ENCODE data around the gene PRRT3. TPM values are rescaled to one million over a fixed set of nuclear protein-coding genes. Genes with fewer than 3 reads are reported as not detected.
A peak's percentile ranks its signal among the peaks of the same experiment; 100 is the strongest.

PRRT3 gene
- total and polyA plus RNA-seq, 2 of the 4 experiments (the other 2 are of a cell fraction): 0.72 to 4.2 TPM

DNA sequence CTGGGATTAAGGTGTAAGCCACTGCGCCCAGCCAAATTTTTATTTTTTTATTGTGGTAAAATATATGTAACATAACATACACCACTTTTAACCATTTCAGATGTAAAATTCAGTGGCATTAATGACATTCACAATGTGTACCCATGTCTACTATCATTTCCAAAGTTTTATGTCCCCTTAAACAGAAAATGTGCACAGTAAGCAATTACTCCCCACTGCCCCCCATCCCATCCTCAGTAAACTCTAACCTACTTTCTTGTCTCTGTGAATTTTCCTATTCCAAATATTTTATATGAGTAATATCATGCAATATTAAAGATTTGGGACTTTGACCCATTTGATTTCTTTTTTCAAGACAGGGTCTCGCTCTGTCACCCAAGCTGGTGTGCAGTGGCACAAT is 14.6 kb upstream of the PRRT3 start:
- Histone ChIP-seq H3K4me3 (ENCODE audit: insufficient read depth, low read depth, low read length) (no peak overlapping the region), H2BK5ac (ENCODE audit: low read depth, low read length, poor library complexity, severe bottlenecking) (no peak overlapping the region), H3K4ac (ENCODE audit: low read depth, low read length) (no peak overlapping the region), H2BK20ac (ENCODE audit: low read depth, low read length) (no peak overlapping the region), H3K18ac (ENCODE audit: low read depth, low read length) (no peak overlapping the region), H2AFZ (replicated peaks; ENCODE audit: low read length, poor library complexity) (no peak overlapping the region), H3K36me3 (ENCODE audit: control insufficient read depth, insufficient read depth, low read length) (peaks cover 24% of the 10 kb centered on the region), H2AK9ac (replicated peaks; ENCODE audit: low read depth, low read length, poor library complexity) (no peak overlapping the region), H3K4me2 (ENCODE audit: low read depth, low read length) (no peak overlapping the region), H3K9me1 (ENCODE audit: insufficient read depth, low read length) (peaks cover 11% of the 10 kb centered on the region), H3K23ac (ENCODE audit: low read depth, low read length) (no peak overlapping the region), H2BK15ac (ENCODE audit: low read depth, low read length) (no peak overlapping the region), H3K4me1 (ENCODE audit: control insufficient read depth, insufficient read depth, low read length) (peaks cover 10% of the 10 kb centered on the region), H2AK5ac (ENCODE audit: low read depth, low read length) (no peak overlapping the region), H2BK120ac (ENCODE audit: low read depth, low read length) (no peak overlapping the region), H4K91ac (ENCODE audit: insufficient read depth, low read depth, low read length) (no peak overlapping the region), H4K8ac (ENCODE audit: low read depth in 2 of 2, low read length in 2 of 2) (no peak overlapping the region), H3K14ac (replicated peaks; ENCODE audit: low read depth, low read length) (no peak overlapping the region), H3K9me3 (ENCODE audit: control insufficient read depth, insufficient read depth, low read length) (no peaks in the 10 kb centered on the region), H4K5ac (ENCODE audit: low read depth, low read length) (no peak overlapping the region), H3K27ac (ENCODE audit: insufficient read depth, low read length) (no peak overlapping the region), H4K20me1 (ENCODE audit: insufficient read depth, low read length) (peaks cover 6% of the 10 kb centered on the region; the same call in 1 of the 2 replicates), H3K79me1 (ENCODE audit: low read depth in 1 of 2, low read length in 2 of 2) (peaks cover 6 to 23% of the 10 kb centered on the region in 2 experiments; a peak in 3 of 4 replicates), H3K27me3 (ENCODE audit: control insufficient read depth, insufficient read depth, low read length) (no peaks in the 10 kb centered on the region), H3K56ac (ENCODE audit: extremely low read depth, insufficient read depth, low read length) (no peak overlapping the region), H3K9ac (ENCODE audit: low read depth, low read length) (no peak overlapping the region)
- POLR2A ChIA-PET (ENCODE audit: unreplicated experiment): no interaction called here
- no peak for DNase-seq
- intact Hi-C loops (cut with micrococcal nuclease): no loop called here
- in situ Hi-C loops (cut with MboI; ENCODE audit: low sequenced_read_pairs): no loop called here
- dilution Hi-C loops (cut with HindIII; ENCODE audit: low sequenced_read_pairs, unreplicated experiment): no loop called here
- ATAC-seq (ENCODE audit: low read depth): no peak
- no CpG with 5 or more reads among the region's 2 CpGs for WGBS, 2 experiments (ENCODE audit: extremely low coverage in 2 of 2, insufficient read length in 1 of 2)
- no TSS peak for BruUV-seq (replicated peaks)
- CTCF ChIA-PET: no interaction called here
- no peak for TF ChIP-seq USF2 (IDR thresholded peaks at IDR 0.05; ENCODE audit: low read depth, low read length)
- peak; percentile 81 for TF ChIP-seq MAFK (IDR thresholded peaks at IDR 0.05; ENCODE audit: low read depth, low read length)
